MM.1S (cell line): ENCODE data around the gene IGF2BP3.

Experiments used
- CTCF ChIP-seq: fragments of 300-600 bp; sonication (generic); IDR thresholded peaks from 2 replicates; pipeline ENCODE4 v1.5.1; 2016; ENCODE audit warnings: antibody characterized with exemption, low read length, mixed read lengths
- EZH2 ChIP-seq: fragments of 300-600 bp; sonication (generic); optimal IDR thresholded peaks from 2 replicates; pipeline ENCODE3; 2017; ENCODE audit warnings: low read depth, mild to moderate bottlenecking, antibody characterized with exemption, low read length, mixed read lengths
- EZH2phosphoT487 ChIP-seq: fragments of 300-600 bp; sonication (generic); IDR thresholded peaks from 2 replicates; pipeline ENCODE4 v1.6.1; 2018; ENCODE audit warnings: antibody characterized with exemption, low read length

- TF ChIP-seq CTCF (no peak), EZH2 (no peak), EZH2phosphoT487 (no peak)
Observed at GRCh38 chr7:23284871-23285270, 185.4 kb downstream of the IGF2BP3 start.
